Mucosa of descending colon (tissue), 3 donors: ENCODE results near the gene CBLB. TPM values are rescaled to one million over a fixed set of nuclear protein-coding genes. Genes with fewer than 3 reads are reported as not detected.
A peak's percentile ranks its signal among the peaks of the same experiment; 100 is the strongest.

Source experiments
- ATAC-seq: fragments of 200-7000 bp; cut with Tn5 transposase; one replicate; pipeline ENCODE4 v1.9.1; 2020; ENCODE audit warnings: mild to moderate bottlenecking, moderate library complexity
- DNase-seq, 3 donors: peaks; one replicate each; pipeline ENCODE4 v3.0.0-alpha.2; 2020
- H3K36me3 ChIP-seq: fragments of 200-600 bp; one replicate; pipeline ENCODE4 v1.8.0; 2021; ENCODE audit warnings: low read depth, mild to moderate bottlenecking
- H3K4me1 ChIP-seq: fragments of 200-600 bp; one replicate; pipeline ENCODE4 v1.8.0; 2021; ENCODE audit warnings: low read depth, mild to moderate bottlenecking
- H3K4me3 ChIP-seq: fragments of 200-600 bp; one replicate; pipeline ENCODE4 v1.8.0; 2021; ENCODE audit warnings: mild to moderate bottlenecking
- H3K9me3 ChIP-seq: fragments of 200-600 bp; one replicate; pipeline ENCODE4 v1.8.0; 2021; ENCODE audit warnings: mild to moderate bottlenecking
- intact Hi-C, 2 donors: fragments of 100-400 bp; cut with DNase I in 1 of 2; cut with micrococcal nuclease in 1 of 2; formaldehyde crosslinking; loops; one replicate each; pipeline versions ENCODE4 v1.11.0 to v1.11.1; 2022; cut with DNase I, micrococcal nuclease
- total RNA-seq, 3 donors: library from RNA; stranded (reverse); fragmentation: NEBNext Ultra II Directional in 2 of 3; extraction: Animal tissue kit (Norgen Biotek cat#: 25700) in 2 of 3; gene quantifications; one replicate each; pipeline versions ENCODE4 v1.2.1 to v1.2.4, GENCODE V29; 2021 to 2023
- TF ChIP-seq, protein P1 (sequence below): fragments of 200-600 bp; IDR thresholded peaks from one replicate; pipeline ENCODE4 v1.8.0; 2022; ENCODE audit warnings: antibody characterized with exemption, mild to moderate bottlenecking
- donor health status: DM: no; HTN: no; CAD: no; lungs with moderate emphysema.
- donor health status: DM: no; HTN: no; CAD: no.
- donor health status: DM: no; HTN: yes; CAD: no.

CBLB gene
- total RNA-seq, 3 donors from 2014 or later = 41.7 to 52.2 (median 51.0) TPM

DNA sequence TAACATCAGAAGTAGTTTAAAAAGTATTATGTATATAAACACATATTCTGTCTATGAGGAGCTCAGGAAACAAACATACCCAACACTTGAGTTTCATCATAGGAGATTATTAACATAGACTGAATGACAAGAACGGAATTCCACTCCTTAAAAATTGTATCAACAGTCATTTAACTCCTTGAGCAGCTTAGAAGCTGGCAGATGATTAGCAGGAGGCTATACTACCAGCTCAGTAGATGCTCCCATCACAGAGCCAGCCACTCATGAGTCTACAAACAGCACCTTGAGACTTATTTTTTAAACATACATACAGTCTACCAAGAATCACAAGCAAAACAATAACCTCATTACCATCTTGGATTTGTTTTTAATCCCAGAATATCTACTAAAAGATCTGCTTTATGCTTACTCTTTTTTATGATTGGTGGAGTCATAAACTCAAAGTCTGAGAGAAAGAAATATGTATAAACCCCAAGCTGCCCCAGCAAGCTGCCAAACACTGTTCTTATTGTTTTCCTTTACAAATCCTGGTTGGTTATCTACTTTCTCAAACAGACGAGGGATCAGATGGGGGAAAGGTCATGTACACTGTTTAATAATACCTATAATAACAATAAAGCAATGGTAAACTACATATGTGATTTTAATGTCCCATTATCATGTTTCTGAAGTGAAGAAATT, 59.5 kb downstream of the CBLB start:
- peak; percentile 82 for ATAC-seq
- intact Hi-C loops = no loop called here
- DNase-seq = peak in 1 of 3 donors; percentile 24
- no peaks in the 10 kb centered on the region for H3K36me3 ChIP-seq
- TF ChIP-seq, protein P1, sequence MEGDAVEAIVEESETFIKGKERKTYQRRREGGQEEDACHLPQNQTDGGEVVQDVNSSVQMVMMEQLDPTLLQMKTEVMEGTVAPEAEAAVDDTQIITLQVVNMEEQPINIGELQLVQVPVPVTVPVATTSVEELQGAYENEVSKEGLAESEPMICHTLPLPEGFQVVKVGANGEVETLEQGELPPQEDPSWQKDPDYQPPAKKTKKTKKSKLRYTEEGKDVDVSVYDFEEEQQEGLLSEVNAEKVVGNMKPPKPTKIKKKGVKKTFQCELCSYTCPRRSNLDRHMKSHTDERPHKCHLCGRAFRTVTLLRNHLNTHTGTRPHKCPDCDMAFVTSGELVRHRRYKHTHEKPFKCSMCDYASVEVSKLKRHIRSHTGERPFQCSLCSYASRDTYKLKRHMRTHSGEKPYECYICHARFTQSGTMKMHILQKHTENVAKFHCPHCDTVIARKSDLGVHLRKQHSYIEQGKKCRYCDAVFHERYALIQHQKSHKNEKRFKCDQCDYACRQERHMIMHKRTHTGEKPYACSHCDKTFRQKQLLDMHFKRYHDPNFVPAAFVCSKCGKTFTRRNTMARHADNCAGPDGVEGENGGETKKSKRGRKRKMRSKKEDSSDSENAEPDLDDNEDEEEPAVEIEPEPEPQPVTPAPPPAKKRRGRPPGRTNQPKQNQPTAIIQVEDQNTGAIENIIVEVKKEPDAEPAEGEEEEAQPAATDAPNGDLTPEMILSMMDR = no peak
- no peaks in the 10 kb centered on the region for H3K9me3 ChIP-seq
- H3K4me3 ChIP-seq = no peak overlapping the region
- peaks cover 16% of the 10 kb centered on the region for H3K4me1 ChIP-seq

DNA sequence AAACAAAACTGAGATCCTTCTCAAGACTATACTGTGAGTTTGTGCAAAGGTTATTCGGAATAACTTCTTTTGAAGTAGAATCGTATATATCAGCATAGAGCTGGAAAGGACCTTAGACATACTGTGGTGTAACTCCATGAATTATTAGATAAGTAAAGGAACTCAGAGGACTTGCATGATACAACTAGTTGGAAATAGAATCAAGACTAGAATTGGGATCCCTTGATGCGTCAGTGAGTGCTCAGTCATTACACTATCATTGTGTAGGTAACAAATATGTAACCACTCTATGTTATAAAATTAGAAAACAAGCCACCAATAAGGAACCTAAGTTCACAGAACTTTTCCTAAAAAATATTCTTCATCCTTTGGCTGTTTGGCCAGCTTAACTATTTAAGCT, 61.1 kb downstream of the CBLB start:
- Histone ChIP-seq H3K9me3 (no peaks in the 10 kb centered on the region), H3K4me3 (no peak overlapping the region), H3K36me3 (no peaks in the 10 kb centered on the region), H3K4me1 (peaks cover 8% of the 10 kb centered on the region)
- DNase-seq (no peak), ATAC-seq (no peak)
- TF ChIP-seq, protein P1 = no peak
- intact Hi-C loops = no loop called here

DNA sequence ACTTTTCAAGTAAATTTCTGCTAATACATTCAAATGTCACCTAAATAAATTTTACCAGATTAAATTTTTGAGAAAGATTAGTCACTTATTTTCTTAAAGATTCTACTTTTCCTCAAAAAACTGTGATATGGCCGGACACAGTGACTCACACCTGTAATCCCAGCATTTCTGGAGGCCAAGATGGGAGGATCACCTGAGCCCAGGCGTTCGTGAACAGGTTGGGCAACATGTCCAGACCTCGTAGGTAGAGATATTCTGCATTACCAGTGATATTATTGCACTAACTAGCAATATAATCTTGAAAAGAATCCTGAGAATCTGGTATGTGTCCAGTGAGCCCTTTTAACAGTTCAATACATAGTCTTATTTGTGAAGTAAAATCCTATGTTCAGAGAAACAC, 61.7 kb downstream of the CBLB start:
- DNase-seq (no peak), ATAC-seq (no peak)
- no peaks in the 10 kb centered on the region for H3K9me3 ChIP-seq
- no peak overlapping the region for H3K4me3 ChIP-seq
- intact Hi-C loops = no loop called here
- TF ChIP-seq, protein P1 = no peak
- no peaks in the 10 kb centered on the region for H3K36me3 ChIP-seq
- H3K4me1 ChIP-seq = peaks cover 5% of the 10 kb centered on the region

DNA sequence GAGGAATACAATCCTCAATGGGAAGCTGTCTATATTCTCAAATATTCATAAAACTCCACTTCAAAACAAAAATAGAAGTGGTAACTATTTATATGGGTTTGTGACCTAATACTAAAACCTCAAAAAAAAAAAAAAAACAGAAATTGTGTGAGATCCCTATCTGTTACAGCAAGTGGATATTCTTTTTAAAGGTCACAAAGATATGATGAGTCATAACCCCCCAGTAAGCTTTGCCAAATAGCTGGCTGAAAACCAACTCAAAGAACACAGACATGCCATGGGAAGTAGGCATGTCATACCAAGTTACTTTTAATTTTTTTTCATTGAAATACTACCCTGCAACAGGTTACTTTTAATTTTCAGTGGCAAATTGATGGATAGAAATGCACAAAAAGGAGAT, 62.5 kb downstream of the CBLB start:
- no peak for DNase-seq
- intact Hi-C loops = no loop called here
- peak; percentile 54 for ATAC-seq
- Histone ChIP-seq H3K4me3 (no peak overlapping the region), H3K4me1 (peaks cover 5% of the 10 kb centered on the region), H3K9me3 (no peaks in the 10 kb centered on the region), H3K36me3 (no peaks in the 10 kb centered on the region)
- TF ChIP-seq, protein P1 = no peak

DNA sequence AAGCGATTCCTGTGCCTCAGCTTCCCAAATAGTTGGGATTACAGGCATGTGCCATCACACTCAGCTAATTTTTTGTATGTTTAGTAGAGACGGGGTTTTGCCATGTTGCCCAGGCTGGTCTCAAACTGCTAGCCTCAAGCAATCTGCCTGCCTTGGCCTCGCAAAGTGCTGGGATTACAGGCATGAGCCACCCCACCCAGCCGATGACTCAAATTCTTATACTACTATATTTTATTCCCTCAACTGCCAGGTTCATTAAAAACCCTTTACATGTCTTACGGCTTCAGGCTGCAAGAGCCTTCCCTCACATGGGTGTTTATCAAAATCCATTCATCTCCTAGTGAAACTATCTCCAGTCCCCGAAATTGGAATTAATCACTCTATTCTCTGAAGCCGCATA, 63.4 kb downstream of the CBLB start:
- intact Hi-C loops = no loop called here
- no peak overlapping the region for H3K4me3 ChIP-seq
- TF ChIP-seq, protein P1 = no peak
- ATAC-seq = no peak
- no peak for DNase-seq
- no peaks in the 10 kb centered on the region for H3K36me3 ChIP-seq
- no peaks in the 10 kb centered on the region for H3K9me3 ChIP-seq
- peaks cover 5% of the 10 kb centered on the region for H3K4me1 ChIP-seq
